ENCODE results near the gene RPS27.
"Not testable (repeated sequence)": the region's sequence is repeated elsewhere in the genome, so short reads cannot be mapped to it uniquely, and the experiment has no call there.

The RPS27 gene

GRCh38 chr1:153962088-153963029 is 28.2 kb upstream of the RPS27 start:
- peak; percentile 81 for DNase-seq

GRCh38 chr1:153963030-153963849 is 27.3 kb upstream of the RPS27 start, which contains the start of gene SLC39A1:
Gene SLC39A1 (minus strand): TSS chr1:153963537. CDS start chr1:153962715, 822 bp downstream.
- DNase-seq, result peak; percentile 98

- peak; percentile 5 for DNase-seq
Measured at GRCh38 chr1:153963850-153964331, 26.7 kb upstream of the RPS27 start.

GRCh38 chr1:153967107-153967999 is 23.2 kb upstream of the RPS27 start, which contains the start of gene CREB3L4:
Gene CREB3L4 (plus strand): TSS chr1:153967902. CDS start chr1:153968526, 624 bp downstream.
- peak; percentile 95 for DNase-seq

- DNase-seq, result no peak
Measured at GRCh38 chr1:153968000-153968363, 22.6 kb upstream of the RPS27 start.

- DNase-seq, result no peak
Measured at GRCh38 chr1:153968408-153968807, 22.2 kb upstream of the RPS27 start.

- DNase-seq, result no peak
Measured at GRCh38 chr1:153968972-153969371, 21.6 kb upstream of the RPS27 start.

- DNase-seq, result no peak
Measured at GRCh38 chr1:153970346-153970745, 20.2 kb upstream of the RPS27 start.

- DNase-seq, result no peak
Measured at GRCh38 chr1:153973071-153973470, 17.5 kb upstream of the RPS27 start.

GRCh38 chr1:153973525-153973924 is 17.0 kb upstream of the RPS27 start:
- DNase-seq, result no peak

- no peak for DNase-seq
Measured at GRCh38 chr1:153976819-153977249, 13.7 kb upstream of the RPS27 start.

- DNase-seq, result peak; percentile 88
Measured at GRCh38 chr1:153977250-153978240, 13.0 kb upstream of the RPS27 start, which contains the start of gene JTB. Gene JTB (minus strand): TSS chr1:153977674. CDS start chr1:153977252, 422 bp downstream.

GRCh38 chr1:153978274-153978909 is 12.2 kb upstream of the RPS27 start:
- DNase-seq, result no peak

GRCh38 chr1:153979091-153979490 is 11.5 kb upstream of the RPS27 start:
- not testable (repeated sequence) for DNase-seq

GRCh38 chr1:153981735-153982134 is 8.8 kb upstream of the RPS27 start:
- DNase-seq, result not testable (repeated sequence)

- peak; percentile 39 for DNase-seq
Measured at GRCh38 chr1:153984123-153984894, 6.3 kb upstream of the RPS27 start.

- DNase-seq, result peak; percentile 94
Measured at GRCh38 chr1:153985341-153985912, 5.1 kb upstream of the RPS27 start.

GRCh38 chr1:153985941-153986761 is 4.4 kb upstream of the RPS27 start, which contains the start of gene RAB13:
Gene RAB13 (minus strand): TSS chr1:153986339. CDS start chr1:153986236, 103 bp downstream.
- peak; percentile 91 for DNase-seq
